Kidney (tissue), 14 donors: ENCODE data around the gene SMIM20. TPM values are rescaled to one million over a fixed set of nuclear protein-coding genes. Genes with fewer than 3 reads are reported as not detected.
A peak's percentile ranks its signal among the peaks of the same experiment; 100 is the strongest.

ENCODE experiments used
- DNase-seq, 5 donors: peaks; one replicate each; pipeline ENCODE4 v3.0.0-alpha.2; 2013 to 2020
- FAIRE-seq: peaks from 2 replicates; lab custom pipeline; 2012; peaks lifted over from hg19 to GRCh38; lab: Jason Lieb, UNC
- H3K27ac ChIP-seq, 2 donors: one replicate each; pipeline ENCODE4 v1.7.0; 2013; ENCODE audit warnings: low read depth in 2 of 2, low read length in 2 of 2, inconsistent platforms in 1 of 2
- H3K27me3 ChIP-seq: one replicate; pipeline ENCODE4 v1.7.1; 2013; ENCODE audit warnings: low read length, inconsistent platforms; ENCODE audit not compliant: control insufficient read depth, insufficient read depth
- H3K36me3 ChIP-seq, 3 donors: one replicate each; pipeline versions ENCODE4 v1.7.0 to v1.7.1; 2013; ENCODE audit warnings: low read length in 3 of 3, control low read depth in 1 of 3, inconsistent platforms in 1 of 3; ENCODE audit not compliant: insufficient read depth in 3 of 3, control insufficient read depth in 2 of 3
- H3K4me1 ChIP-seq, 3 donors: one replicate each; pipeline versions ENCODE4 v1.7.0 to v1.7.1; 2013; ENCODE audit warnings: low read length in 3 of 3, inconsistent platforms in 1 of 3, low read depth in 1 of 3; ENCODE audit not compliant: control insufficient read depth in 2 of 3, insufficient read depth in 2 of 3
- H3K4me3 ChIP-seq, 3 donors: one replicate each; pipeline versions ENCODE4 v1.7.0 to v1.8.1; 2013; ENCODE audit warnings: low read length in 3 of 3, control low read depth in 1 of 3, inconsistent platforms in 1 of 3
- H3K9ac ChIP-seq, 3 donors: one replicate each; pipeline versions ENCODE4 v1.7.0 to v1.7.1; 2013; ENCODE audit warnings: low read length in 3 of 3, control low read depth in 1 of 3, inconsistent platforms in 1 of 3
- H3K9me3 ChIP-seq, 3 donors: one replicate each; pipeline versions ENCODE4 v1.7.0 to v1.7.1; 2013; ENCODE audit warnings: low read length in 3 of 3, control low read depth in 1 of 3, inconsistent platforms in 1 of 3; ENCODE audit not compliant: control insufficient read depth in 2 of 3, insufficient read depth in 1 of 3
- intact Hi-C: fragments of 100-400 bp; cut with DNase I; formaldehyde crosslinking; loops from one replicate; pipeline ENCODE4 v1.11.1; 2022
- polyA plus RNA-seq: library from polyadenylated mRNA; stranded (reverse); fragments of 350-450 nt; fragmentation: Illumina TruSeq; extraction: RNeasy Lipid Tissue Mini Kit (QIAGEN cat#74804); gene quantifications from one replicate; pipeline ENCODE4 v1.2.3, GENCODE V29; 2014; ENCODE audit warnings: low read depth, low replicate concordance; ENCODE audit not compliant: insufficient read depth
- total RNA-seq: library from RNA; stranded (reverse); fragmentation: NEBNext Ultra II Directional; extraction: Animal tissue kit (Norgen Biotek cat#: 25700); gene quantifications from one replicate; pipeline ENCODE4 v1.2.1, GENCODE V29; 2021
- TF ChIP-seq, protein P1 (sequence below): IDR thresholded peaks from 3 replicates; pipeline ENCODE4 v1.5.1; 2012; ENCODE audit warnings: mild to moderate bottlenecking, moderate library complexity, borderline replicate concordance; ENCODE audit not compliant: insufficient read depth; ENCODE audit errors: extremely low read depth
- donor health status: control.
- donor health status: control.
- donor health status: control.
- donor health status: control.
- donor health status: control.
- donor health status: DM: yes; HTN: yes; CAD: no.
- donor health status: Normal renal cell carcinoma (clear cell type).

Gene SMIM20
- total and polyA plus RNA-seq, 2 donors from 2014 or later: 23.8 to 97.2 TPM

DNA sequence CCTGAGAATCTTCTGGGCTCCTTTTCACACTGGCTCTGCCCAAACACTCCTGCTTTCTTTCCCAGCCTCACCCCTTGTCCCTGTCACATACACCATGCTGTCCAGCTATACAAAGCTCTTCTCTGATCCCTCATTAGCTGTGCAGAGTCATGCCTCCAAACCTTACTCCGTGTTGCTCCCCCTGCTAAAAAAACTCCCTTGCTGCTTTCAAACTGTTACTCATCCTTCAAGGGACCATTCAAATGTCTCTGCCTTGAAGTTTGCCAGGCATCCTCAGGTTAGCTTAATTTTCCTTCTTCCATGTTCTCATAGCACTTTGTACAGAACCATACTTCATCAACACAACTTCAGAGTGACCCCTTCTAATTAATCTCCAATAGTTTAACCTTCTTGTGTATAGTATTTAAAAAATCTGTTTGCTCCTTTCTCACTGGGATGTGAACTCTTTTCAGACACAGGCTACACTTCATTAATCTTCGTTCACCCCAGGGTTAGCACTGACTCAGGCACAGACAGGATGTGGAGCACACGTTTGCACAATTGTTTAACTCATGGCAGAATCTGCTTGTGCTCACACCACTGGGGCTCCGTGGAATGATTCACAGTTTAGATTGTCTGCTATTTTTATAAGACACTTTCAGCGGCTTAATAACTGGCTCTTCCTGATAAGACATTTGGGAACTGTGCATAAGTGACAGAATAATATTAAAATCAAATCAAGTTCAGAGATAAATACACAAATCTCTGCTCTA is 29.8 kb upstream of the SMIM20 start:
- peaks cover 0 to 7% (median 0%) of the 10 kb centered on the region in 3 donors for H3K4me1 ChIP-seq
- no peaks in the 10 kb centered on the region for H3K9me3 ChIP-seq
- no peaks in the 10 kb centered on the region for H3K36me3 ChIP-seq
- FAIRE-seq (no peak), DNase-seq (peak in 3 of 5 donors; percentile 24 to 70 (median 60))
- H3K27me3 ChIP-seq: no peaks in the 10 kb centered on the region
- intact Hi-C loops: no loop called here
- no peak overlapping the region for H3K9ac ChIP-seq
- no peak overlapping the region for H3K4me3 ChIP-seq
- TF ChIP-seq, protein P1, sequence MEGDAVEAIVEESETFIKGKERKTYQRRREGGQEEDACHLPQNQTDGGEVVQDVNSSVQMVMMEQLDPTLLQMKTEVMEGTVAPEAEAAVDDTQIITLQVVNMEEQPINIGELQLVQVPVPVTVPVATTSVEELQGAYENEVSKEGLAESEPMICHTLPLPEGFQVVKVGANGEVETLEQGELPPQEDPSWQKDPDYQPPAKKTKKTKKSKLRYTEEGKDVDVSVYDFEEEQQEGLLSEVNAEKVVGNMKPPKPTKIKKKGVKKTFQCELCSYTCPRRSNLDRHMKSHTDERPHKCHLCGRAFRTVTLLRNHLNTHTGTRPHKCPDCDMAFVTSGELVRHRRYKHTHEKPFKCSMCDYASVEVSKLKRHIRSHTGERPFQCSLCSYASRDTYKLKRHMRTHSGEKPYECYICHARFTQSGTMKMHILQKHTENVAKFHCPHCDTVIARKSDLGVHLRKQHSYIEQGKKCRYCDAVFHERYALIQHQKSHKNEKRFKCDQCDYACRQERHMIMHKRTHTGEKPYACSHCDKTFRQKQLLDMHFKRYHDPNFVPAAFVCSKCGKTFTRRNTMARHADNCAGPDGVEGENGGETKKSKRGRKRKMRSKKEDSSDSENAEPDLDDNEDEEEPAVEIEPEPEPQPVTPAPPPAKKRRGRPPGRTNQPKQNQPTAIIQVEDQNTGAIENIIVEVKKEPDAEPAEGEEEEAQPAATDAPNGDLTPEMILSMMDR: no peak
- H3K27ac ChIP-seq: no peak overlapping the region

DNA sequence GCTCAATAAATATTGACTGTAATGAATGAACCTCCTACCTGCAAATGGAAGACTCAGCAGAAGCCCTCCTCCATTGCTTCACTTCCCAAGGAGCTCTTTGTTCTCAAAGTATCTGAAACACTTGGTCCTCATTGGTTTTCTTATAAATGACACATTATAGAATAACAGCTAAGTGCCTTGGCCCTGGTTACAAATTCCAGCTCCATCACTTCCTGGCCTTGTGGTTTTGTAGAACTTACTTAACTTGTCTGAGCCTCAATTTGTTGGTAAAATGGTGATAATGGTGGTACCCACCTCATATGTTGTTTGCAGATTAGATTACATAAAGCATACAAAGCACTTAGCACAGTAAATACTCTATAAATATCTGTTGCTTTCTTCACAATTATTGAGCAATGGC is 25.2 kb upstream of the SMIM20 start:
- intact Hi-C loops: no loop called here
- no peaks in the 10 kb centered on the region for H3K9me3 ChIP-seq
- FAIRE-seq (no peak), DNase-seq (no peak)
- TF ChIP-seq, protein P1: no peak
- H3K36me3 ChIP-seq: no peaks in the 10 kb centered on the region
- no peak overlapping the region for H3K27ac ChIP-seq
- H3K4me1 ChIP-seq: peaks cover 0 to 7% (median 0%) of the 10 kb centered on the region in 3 donors
- no peak overlapping the region for H3K9ac ChIP-seq
- no peak overlapping the region for H3K4me3 ChIP-seq
- no peaks in the 10 kb centered on the region for H3K27me3 ChIP-seq

DNA sequence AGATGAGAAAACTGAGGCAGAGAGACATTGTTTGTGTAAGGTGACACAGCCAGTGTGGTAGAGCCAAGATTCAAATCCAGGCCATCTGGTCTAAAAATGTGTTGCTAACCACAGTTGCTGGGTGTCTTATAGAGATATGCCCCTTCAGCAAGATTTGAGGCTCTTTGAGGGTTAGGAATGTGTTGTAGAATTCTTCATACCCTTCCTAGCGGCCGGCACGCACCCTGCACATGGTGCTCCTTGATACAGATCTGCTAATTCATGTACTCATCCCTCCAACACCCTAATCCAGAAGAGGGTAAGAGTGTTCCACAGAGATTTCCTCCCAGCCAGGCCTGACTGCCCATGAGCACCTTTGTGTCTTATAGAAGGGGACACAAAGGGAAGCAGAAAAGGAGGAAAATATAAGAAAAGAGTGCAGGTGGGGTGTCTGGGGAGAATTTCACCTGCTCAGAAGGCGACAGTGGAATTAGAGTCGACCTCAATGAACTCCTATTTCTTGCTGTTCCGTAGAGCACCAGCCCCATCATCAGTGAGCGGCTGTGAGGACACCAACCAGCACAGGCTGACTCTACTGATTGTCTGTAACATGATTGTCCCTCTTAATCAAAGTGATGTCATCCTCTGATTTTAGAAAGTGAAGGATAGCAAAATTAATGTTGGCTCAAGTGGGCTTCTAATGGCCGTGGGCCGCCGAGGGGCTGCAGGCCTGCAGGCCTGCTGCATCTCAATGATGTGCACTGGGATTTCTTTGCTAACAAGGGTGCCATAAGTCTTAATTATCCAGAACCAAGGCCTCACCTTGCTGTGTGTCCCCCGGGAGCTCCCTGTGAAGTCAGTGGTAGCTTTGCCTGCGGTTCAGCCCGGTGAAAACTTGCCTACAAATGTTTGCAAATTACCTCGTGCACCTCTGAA is 24.2 kb upstream of the SMIM20 start:
- FAIRE-seq (no peak), DNase-seq (no peak)
- Histone ChIP-seq H3K9me3 (no peaks in the 10 kb centered on the region), H3K36me3 (no peaks in the 10 kb centered on the region), H3K4me1 (no peaks in the 10 kb centered on the region), H3K27me3 (no peaks in the 10 kb centered on the region), H3K4me3 (no peak overlapping the region), H3K27ac (no peak overlapping the region), H3K9ac (no peak overlapping the region)
- intact Hi-C loops: no loop called here
- TF ChIP-seq, protein P1: no peak
